K562 (cell line): ENCODE data around the gene PRKCE.

ENCODE experiments used
- CCNT2 ChIP-seq: IDR thresholded peaks from 2 replicates; pipeline ENCODE4 v1.6.1; 2011; ENCODE audit warnings: borderline replicate concordance, low read depth, mild to moderate bottlenecking, moderate library complexity, mixed read lengths, low read length; ENCODE audit not compliant: insufficient read length; ENCODE audit errors: extremely low read depth
- CTCF ChIP-seq, 3 experiments: IDR thresholded peaks in 2 of 3; conservative IDR thresholded peaks in 1 of 3; 2 replicates each; pipeline ENCODE4 v1.5.1; 2011 to 2012; ENCODE audit warnings: low read length in 3 of 3, mild to moderate bottlenecking in 3 of 3, control low read depth in 2 of 3, improper control_type of control experiment in 1 of 3, inconsistent platforms in 1 of 3, low read depth in 1 of 3, mixed read lengths in 1 of 3, moderate library complexity in 1 of 3; ENCODE audit not compliant: insufficient read depth in 2 of 3
- ESRRA ChIP-seq: fragments of 450-650 bp; IDR thresholded peaks from 2 replicates; pipeline ENCODE4 v1.6.1; 2014; ENCODE audit warnings: low read depth, mild to moderate bottlenecking, moderate library complexity, borderline replicate concordance
- HMGXB4 ChIP-seq: sonication (generic); formaldehyde crosslinking; IDR thresholded peaks from 2 replicates; pipeline ENCODE4 v1.8.1; 2023; ENCODE audit warnings: mild to moderate bottlenecking, missing genetic modification reagents
- HNRNPUL1 ChIP-seq: fragments of 200-400 bp; formaldehyde crosslinking; IDR thresholded peaks from 2 replicates; pipeline ENCODE4 v1.6.1; 2017; ENCODE audit warnings: low read length
- NR1H2 ChIP-seq: sonication (generic); formaldehyde crosslinking; IDR thresholded peaks from 2 replicates; pipeline ENCODE4 v1.4.0; 2020; ENCODE audit warnings: mild to moderate bottlenecking, missing genetic modification reagents
- SMAD2 ChIP-seq: fragments of 150-350 bp; IDR thresholded peaks from 2 replicates; pipeline ENCODE4 v1.6.1; 2014; ENCODE audit warnings: low read depth, mild to moderate bottlenecking, low read length
- ZNF280B ChIP-seq: fragments of 250-450 bp; sonication (Bioruptor Pico); IDR thresholded peaks from 2 replicates; pipeline ENCODE4 v1.5.1; 2021; ENCODE audit warnings: mild to moderate bottlenecking
- TF ChIP-seq, protein P1 (sequence below): fragments of 250-450 bp; sonication (Bioruptor Pico); IDR thresholded peaks from 2 replicates; pipeline ENCODE4 v1.4.0; 2020; ENCODE audit warnings: mild to moderate bottlenecking

DNA sequence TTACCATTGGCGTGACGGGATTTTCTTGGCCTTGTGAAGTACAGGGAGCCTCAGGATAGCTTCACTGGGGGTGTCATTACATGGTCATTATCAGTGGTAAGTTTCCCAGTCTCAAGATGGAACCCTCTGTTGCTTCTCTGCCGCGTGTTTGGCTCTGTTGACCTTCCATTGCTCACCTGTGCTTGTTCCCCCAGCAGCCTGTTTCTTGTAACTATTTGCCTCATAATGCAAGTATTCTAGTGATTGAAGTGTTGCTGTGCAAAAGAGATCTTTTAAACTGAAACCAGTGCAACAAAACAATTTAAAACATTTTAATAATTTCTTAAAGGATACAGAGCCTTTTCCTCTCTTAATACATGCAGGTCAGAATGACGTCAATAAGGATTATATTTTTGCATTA lies 24.6 kb downstream of the PRKCE start:
- no peak for TF ChIP-seq HMGXB4 (CRISPR knock-in tag)
- no peak for TF ChIP-seq CTCF (IDR thresholded peaks at IDR 0.05 in 2 of 3, conservative IDR thresholded peaks at IDR 0.05 in 1 of 3; ENCODE audit: insufficient read depth in 2 of 3, low read depth in 1 of 3, low read length in 3 of 3)
- no peak for TF ChIP-seq NR1H2 (CRISPR knock-in tag)
- no peak for TF ChIP-seq ZNF280B (CRISPR knock-in tag)
- TF ChIP-seq ESRRA = no peak
- TF ChIP-seq HNRNPUL1 = no peak
- no peak for TF ChIP-seq CCNT2
- TF ChIP-seq SMAD2 = no peak
- TF ChIP-seq, protein P1, sequence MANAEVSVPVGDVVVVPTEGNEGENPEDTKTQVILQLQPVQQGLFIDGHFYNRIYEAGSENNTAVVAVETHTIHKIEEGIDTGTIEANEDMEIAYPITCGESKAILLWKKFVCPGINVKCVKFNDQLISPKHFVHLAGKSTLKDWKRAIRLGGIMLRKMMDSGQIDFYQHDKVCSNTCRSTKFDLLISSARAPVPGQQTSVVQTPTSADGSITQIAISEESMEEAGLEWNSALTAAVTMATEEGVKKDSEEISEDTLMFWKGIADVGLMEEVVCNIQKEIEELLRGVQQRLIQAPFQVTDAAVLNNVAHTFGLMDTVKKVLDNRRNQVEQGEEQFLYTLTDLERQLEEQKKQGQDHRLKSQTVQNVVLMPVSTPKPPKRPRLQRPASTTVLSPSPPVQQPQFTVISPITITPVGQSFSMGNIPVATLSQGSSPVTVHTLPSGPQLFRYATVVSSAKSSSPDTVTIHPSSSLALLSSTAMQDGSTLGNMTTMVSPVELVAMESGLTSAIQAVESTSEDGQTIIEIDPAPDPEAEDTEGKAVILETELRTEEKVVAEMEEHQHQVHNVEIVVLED (CRISPR knock-in tag) = no peak
